Esophagus squamous epithelium (tissue), 4 donors: Measurements from ENCODE around the gene CCL7.

Experiments
- POLR2A ChIP-seq, 4 donors: fragments of 450-650 bp; IDR thresholded peaks; one replicate each; pipeline ENCODE4 v1.6.1; 2017; ENCODE audit warnings: antibody characterized with exemption in 4 of 4, mild to moderate bottlenecking in 4 of 4, moderate library complexity in 3 of 4
- TF ChIP-seq, protein P1 (sequence below), 6 experiments: fragments of 450-650 bp in 4 of 6; fragments of 200-600 bp in 2 of 6; sonication (generic) in 2 of 6; IDR thresholded peaks; one replicate each; pipeline ENCODE4 v1.5.1; 2016 to 2019; ENCODE audit warnings: antibody characterized with exemption in 6 of 6, mild to moderate bottlenecking in 4 of 6, moderate library complexity in 4 of 6

DNA sequence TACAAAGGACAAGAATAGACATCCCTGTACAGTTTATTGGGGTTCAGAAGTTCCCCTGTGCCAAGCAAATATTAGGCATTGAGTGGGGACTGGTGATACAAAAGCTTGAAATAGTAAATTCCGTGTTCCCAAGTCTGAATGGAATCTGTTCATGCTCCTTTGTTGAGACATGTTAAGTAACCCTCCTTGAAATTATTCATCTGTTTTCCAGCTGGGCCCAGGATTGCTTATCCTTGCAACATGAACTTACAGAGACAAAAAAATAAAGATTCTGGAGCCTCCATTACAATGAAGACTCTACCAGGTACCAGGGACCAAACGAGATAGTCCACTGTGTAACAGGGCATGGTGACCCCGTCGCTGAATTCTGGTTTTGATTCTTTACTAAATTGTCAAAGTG is 43.1 kb downstream of the CCL7 start:
- TF ChIP-seq, protein P1, sequence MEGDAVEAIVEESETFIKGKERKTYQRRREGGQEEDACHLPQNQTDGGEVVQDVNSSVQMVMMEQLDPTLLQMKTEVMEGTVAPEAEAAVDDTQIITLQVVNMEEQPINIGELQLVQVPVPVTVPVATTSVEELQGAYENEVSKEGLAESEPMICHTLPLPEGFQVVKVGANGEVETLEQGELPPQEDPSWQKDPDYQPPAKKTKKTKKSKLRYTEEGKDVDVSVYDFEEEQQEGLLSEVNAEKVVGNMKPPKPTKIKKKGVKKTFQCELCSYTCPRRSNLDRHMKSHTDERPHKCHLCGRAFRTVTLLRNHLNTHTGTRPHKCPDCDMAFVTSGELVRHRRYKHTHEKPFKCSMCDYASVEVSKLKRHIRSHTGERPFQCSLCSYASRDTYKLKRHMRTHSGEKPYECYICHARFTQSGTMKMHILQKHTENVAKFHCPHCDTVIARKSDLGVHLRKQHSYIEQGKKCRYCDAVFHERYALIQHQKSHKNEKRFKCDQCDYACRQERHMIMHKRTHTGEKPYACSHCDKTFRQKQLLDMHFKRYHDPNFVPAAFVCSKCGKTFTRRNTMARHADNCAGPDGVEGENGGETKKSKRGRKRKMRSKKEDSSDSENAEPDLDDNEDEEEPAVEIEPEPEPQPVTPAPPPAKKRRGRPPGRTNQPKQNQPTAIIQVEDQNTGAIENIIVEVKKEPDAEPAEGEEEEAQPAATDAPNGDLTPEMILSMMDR (IDR thresholded peaks at IDR 0.05), result no peak
- no peak for TF ChIP-seq POLR2A (IDR thresholded peaks at IDR 0.05)
